Left lung (tissue), 10 donors: ENCODE data around the gene CAT. TPM values are rescaled to one million over a fixed set of nuclear protein-coding genes. Genes with fewer than 3 reads are reported as not detected.

Experiments used
- ATAC-seq: fragments of 200-7000 bp; cut with Tn5 transposase; one replicate; pipeline ENCODE4 v1.9.1; 2020; ENCODE audit warnings: moderate library complexity
- DNase-seq, 4 donors: peaks; one replicate each; pipeline ENCODE4 v3.0.0-alpha.2; 2013 to 2020
- H3K27ac ChIP-seq, 2 donors: fragments of 200-600 bp; sonication (generic) in 1 of 2; one replicate each; pipeline versions ENCODE4 v1.5.0 to v1.8.0; 2020 to 2021
- H3K27me3 ChIP-seq, 2 donors: fragments of 200-600 bp; sonication (generic) in 1 of 2; one replicate each; pipeline versions ENCODE4 v1.5.0 to v1.8.0; 2020 to 2021
- H3K36me3 ChIP-seq, 2 donors: fragments of 200-600 bp; sonication (generic) in 1 of 2; one replicate each; pipeline versions ENCODE4 v1.5.0 to v1.8.0; 2020 to 2021
- H3K4me1 ChIP-seq, 2 donors: fragments of 200-600 bp; one replicate each; pipeline ENCODE4 v1.8.0; 2021
- H3K4me3 ChIP-seq, 2 donors: fragments of 200-600 bp; sonication (generic) in 1 of 2; one replicate each; pipeline versions ENCODE4 v1.5.0 to v1.8.0; 2020 to 2021; ENCODE audit warnings: mild to moderate bottlenecking in 1 of 2
- H3K9me3 ChIP-seq, 2 donors: fragments of 200-600 bp; sonication (generic) in 1 of 2; one replicate each; pipeline versions ENCODE4 v1.5.0 to v1.8.0; 2020 to 2021
- intact Hi-C, 2 donors: fragments of 100-400 bp; cut with DNase I; formaldehyde crosslinking; loops; one replicate each; pipeline versions ENCODE4 v1.11.2 to v1.14.2; 2022
- polyA plus RNA-seq, 6 donors: library from polyadenylated mRNA; unstranded; fragments of 120-200 nt; gene quantifications; one replicate each; pipeline ENCODE4 v1.2.1, GENCODE V29; 2013; ENCODE audit not compliant: insufficient read length in 6 of 6
- total RNA-seq, 2 donors: library from RNA; stranded (reverse); fragmentation: NEBNext Ultra II Directional; extraction: Animal tissue kit (Norgen Biotek cat#: 25700); gene quantifications; one replicate each; pipeline ENCODE4 v1.2.1, GENCODE V29; 2021
- TF ChIP-seq, protein P1 (sequence below), 2 donors: fragments of 200-600 bp; sonication (generic) in 1 of 2; IDR thresholded peaks; one replicate each; pipeline versions ENCODE4 v1.5.0 to v1.8.0; 2021; ENCODE audit warnings: antibody characterized with exemption in 2 of 2
- donor health status: DM: no; HTN: yes; CAD: no.
- donor health status: DM: no; HTN: no; CAD: no.

The CAT gene
- total and polyA plus RNA-seq, 8 donors, result 146 to 247 (median 213) TPM

- ATAC-seq, result no peak
Observed at GRCh38 chr11:34510218-34510617, 71.5 kb downstream of the CAT start.

DNA sequence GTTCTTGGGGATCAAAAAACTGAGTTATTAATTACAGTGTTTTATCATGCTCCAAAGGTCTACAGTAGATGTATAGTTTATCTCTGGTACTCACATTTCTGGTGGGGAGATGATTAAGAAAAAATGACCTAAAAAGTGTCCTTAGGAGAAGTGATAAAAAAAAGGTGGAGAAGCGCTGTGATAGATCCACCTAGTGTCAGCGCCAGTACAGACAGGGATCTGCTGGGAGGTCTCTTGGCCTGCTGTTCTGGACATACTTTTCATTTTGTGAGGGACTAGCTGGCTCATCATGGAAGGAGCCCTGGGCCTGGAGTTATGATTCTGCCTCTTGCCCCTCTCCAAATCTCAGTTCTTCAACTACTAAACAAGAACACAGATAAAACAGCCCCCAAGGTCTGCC is 71.9 kb downstream of the CAT start:
- Histone ChIP-seq H3K36me3 (no peaks in the 10 kb centered on the region), H3K9me3 (no peaks in the 10 kb centered on the region), H3K4me1 (peaks cover 5 to 24% of the 10 kb centered on the region in 2 donors), H3K4me3 (no peak overlapping the region), H3K27ac (no peak overlapping the region), H3K27me3 (no peaks in the 10 kb centered on the region)
- ATAC-seq (no peak), DNase-seq (no peak)
- intact Hi-C loops, result no loop called here
- TF ChIP-seq, protein P1, sequence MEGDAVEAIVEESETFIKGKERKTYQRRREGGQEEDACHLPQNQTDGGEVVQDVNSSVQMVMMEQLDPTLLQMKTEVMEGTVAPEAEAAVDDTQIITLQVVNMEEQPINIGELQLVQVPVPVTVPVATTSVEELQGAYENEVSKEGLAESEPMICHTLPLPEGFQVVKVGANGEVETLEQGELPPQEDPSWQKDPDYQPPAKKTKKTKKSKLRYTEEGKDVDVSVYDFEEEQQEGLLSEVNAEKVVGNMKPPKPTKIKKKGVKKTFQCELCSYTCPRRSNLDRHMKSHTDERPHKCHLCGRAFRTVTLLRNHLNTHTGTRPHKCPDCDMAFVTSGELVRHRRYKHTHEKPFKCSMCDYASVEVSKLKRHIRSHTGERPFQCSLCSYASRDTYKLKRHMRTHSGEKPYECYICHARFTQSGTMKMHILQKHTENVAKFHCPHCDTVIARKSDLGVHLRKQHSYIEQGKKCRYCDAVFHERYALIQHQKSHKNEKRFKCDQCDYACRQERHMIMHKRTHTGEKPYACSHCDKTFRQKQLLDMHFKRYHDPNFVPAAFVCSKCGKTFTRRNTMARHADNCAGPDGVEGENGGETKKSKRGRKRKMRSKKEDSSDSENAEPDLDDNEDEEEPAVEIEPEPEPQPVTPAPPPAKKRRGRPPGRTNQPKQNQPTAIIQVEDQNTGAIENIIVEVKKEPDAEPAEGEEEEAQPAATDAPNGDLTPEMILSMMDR (IDR thresholded peaks at IDR 0.05), result no peak

More at GRCh38 chr11:34510218-34510617, 71.5 kb downstream of the CAT start:
- Histone ChIP-seq H3K4me3 (no peak overlapping the region), H3K27me3 (no peaks in the 10 kb centered on the region), H3K4me1 (peaks cover 5 to 24% of the 10 kb centered on the region in 2 donors), H3K27ac (no peak overlapping the region), H3K36me3 (no peaks in the 10 kb centered on the region), H3K9me3 (no peaks in the 10 kb centered on the region)
- intact Hi-C loops, result no loop called here
- TF ChIP-seq, protein P1 (IDR thresholded peaks at IDR 0.05), result no peak
- DNase-seq, result no peak

- Histone ChIP-seq H3K4me3 (no peak overlapping the region), H3K27ac (no peak overlapping the region), H3K4me1 (peaks cover 5 to 21% of the 10 kb centered on the region in 2 donors), H3K36me3 (no peaks in the 10 kb centered on the region), H3K27me3 (no peaks in the 10 kb centered on the region), H3K9me3 (no peaks in the 10 kb centered on the region)
- intact Hi-C loops, result no loop called here
- ATAC-seq (peak; percentile 96), DNase-seq (peak in 3 of 4 donors; percentile 64 to 83 (median 67))
- TF ChIP-seq, protein P1 (IDR thresholded peaks at IDR 0.05), result peak; percentile 60 to 63
Observed at GRCh38 chr11:34512840-34513681, 74.3 kb downstream of the CAT start.

GRCh38 chr11:34513682-34514449 is 75.1 kb downstream of the CAT start, which contains the start of gene ELF5:
TSS of gene ELF5 (minus strand) at chr11:34513794. CDS start at chr11:34505749, 8,045 bp downstream.
- Histone ChIP-seq H3K4me1 (peaks cover 0 to 13% of the 10 kb centered on the region in 2 donors), H3K4me3 (no peak within 1 kb of the TSS), H3K36me3 (no peaks in the 10 kb centered on the region), H3K9me3 (no peaks in the 10 kb centered on the region), H3K27me3 (no peaks in the 10 kb centered on the region), H3K27ac (no peak within 1 kb of the TSS)
- TF ChIP-seq, protein P1 (IDR thresholded peaks at IDR 0.05), result no peak
- DNase-seq (peak in 1 of 4 donors; percentile 77), ATAC-seq (peak; percentile 68)
- intact Hi-C loops, result no loop called here

DNA sequence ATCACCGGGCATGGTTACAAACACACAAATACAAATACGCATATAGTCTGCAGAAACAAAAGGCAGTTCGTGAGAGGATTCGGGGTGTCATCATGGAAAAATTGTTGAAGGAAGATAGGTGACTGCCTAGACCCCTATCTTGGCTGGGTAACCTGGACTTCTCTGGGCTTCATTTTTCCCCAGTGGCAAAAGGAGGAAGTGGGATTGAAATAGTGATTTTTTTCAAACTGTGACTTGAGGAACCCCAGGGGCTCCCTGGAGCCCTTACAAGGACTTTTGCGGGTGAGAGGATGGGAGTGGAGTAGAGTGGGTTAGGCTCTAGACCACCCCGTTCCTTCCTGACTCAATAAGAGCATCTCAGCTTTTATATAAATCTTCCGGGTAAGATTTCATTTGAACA is 75.9 kb downstream of the CAT start:
- Histone ChIP-seq H3K9me3 (no peaks in the 10 kb centered on the region), H3K27me3 (no peaks in the 10 kb centered on the region), H3K4me3 (no peak overlapping the region), H3K36me3 (no peaks in the 10 kb centered on the region), H3K27ac (no peak overlapping the region), H3K4me1 (peaks cover 0 to 6% of the 10 kb centered on the region in 2 donors)
- DNase-seq (no peak), ATAC-seq (no peak)
- intact Hi-C loops, result no loop called here
- TF ChIP-seq, protein P1 (IDR thresholded peaks at IDR 0.05), result no peak
